ENCODE measurements around the gene PCDH9.

DNA sequence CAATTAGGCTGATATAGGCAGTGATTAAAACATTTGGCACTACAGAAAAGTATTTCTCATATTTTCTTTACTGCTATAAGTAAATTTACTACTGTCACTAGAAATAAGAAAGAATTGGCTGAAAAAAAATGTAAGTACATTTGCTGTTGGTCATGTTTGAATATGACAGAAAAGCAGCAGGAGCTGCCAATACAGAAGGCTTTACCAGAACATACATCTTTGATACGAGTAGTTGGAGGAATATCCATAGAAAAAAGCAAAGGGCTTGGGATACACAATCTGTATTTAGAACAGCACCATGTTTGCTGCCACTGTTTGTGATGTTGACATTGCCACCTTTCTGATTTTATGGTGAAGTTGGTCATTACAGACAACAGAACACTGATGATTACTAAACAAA, 21.6 kb downstream of the PCDH9 start:
- TF ChIP-seq, protein P1, sequence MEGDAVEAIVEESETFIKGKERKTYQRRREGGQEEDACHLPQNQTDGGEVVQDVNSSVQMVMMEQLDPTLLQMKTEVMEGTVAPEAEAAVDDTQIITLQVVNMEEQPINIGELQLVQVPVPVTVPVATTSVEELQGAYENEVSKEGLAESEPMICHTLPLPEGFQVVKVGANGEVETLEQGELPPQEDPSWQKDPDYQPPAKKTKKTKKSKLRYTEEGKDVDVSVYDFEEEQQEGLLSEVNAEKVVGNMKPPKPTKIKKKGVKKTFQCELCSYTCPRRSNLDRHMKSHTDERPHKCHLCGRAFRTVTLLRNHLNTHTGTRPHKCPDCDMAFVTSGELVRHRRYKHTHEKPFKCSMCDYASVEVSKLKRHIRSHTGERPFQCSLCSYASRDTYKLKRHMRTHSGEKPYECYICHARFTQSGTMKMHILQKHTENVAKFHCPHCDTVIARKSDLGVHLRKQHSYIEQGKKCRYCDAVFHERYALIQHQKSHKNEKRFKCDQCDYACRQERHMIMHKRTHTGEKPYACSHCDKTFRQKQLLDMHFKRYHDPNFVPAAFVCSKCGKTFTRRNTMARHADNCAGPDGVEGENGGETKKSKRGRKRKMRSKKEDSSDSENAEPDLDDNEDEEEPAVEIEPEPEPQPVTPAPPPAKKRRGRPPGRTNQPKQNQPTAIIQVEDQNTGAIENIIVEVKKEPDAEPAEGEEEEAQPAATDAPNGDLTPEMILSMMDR (IDR thresholded peaks at IDR 0.05), result no peak
- TF ChIP-seq POLR2A (IDR thresholded peaks at IDR 0.05), result no peak

All from heart left ventricle (tissue), 13 donors.